Fibroblast of skin of left biceps (primary cell): ENCODE data around the gene ADAMTS2.

Experiments used
- DNase-seq, 2 experiments: peaks; one replicate each; pipeline ENCODE4 v3.0.0-alpha.2; 2013; ENCODE audit warnings: low read depth in 2 of 2

Gene ADAMTS2

DNA sequence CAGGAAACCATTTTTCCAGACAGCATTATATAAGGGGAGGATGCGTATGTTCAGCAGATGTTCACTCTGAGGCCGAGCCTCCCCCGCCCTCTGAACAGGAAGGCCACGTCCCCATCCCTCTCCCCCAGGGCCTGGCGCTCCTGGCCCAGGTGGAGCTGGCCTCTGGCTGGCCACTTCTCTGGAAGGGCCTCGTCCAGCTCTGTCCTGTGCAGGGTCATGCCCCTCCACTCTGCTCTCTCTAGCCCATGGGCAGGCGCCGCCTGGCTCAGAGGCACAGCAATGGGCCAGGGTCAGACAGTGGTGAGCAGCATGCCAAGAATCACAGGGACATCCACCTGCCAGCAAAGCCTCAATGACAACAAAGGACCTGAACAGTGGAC lies 34.2 kb downstream of the ADAMTS2 start:
- no peak for DNase-seq

DNA sequence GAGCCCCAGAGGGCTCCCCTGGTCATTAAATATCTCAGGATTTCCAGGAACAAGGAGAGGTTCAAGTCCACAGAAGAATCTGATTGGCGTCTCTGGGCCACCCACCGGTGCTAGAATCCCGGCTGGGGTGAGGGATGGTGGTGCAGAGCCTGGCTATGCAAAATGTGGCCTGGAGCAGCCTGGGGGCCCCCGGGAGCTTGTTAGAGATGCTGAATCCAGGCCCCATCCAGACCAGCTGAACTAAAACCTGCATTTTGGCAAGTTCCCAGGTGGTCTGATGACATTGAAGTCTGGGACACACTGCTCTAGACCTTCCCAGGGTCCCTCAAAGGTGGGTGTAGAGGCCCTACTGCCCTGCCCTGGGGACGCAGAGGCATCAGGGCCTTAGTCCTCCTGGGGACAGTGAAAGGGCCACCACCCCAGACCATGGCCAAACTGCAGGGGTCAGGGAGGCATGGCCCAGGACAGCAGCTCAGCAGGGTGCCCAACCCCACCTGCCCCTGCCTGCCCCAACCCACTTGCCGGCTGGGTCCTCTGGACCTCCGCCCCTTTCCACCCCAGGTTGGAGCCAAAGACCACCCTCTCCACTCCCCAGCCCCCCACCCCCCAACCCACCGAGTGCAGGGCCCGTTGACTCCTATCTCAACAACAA lies 34.7 kb downstream of the ADAMTS2 start:
- DNase-seq: no peak

DNA sequence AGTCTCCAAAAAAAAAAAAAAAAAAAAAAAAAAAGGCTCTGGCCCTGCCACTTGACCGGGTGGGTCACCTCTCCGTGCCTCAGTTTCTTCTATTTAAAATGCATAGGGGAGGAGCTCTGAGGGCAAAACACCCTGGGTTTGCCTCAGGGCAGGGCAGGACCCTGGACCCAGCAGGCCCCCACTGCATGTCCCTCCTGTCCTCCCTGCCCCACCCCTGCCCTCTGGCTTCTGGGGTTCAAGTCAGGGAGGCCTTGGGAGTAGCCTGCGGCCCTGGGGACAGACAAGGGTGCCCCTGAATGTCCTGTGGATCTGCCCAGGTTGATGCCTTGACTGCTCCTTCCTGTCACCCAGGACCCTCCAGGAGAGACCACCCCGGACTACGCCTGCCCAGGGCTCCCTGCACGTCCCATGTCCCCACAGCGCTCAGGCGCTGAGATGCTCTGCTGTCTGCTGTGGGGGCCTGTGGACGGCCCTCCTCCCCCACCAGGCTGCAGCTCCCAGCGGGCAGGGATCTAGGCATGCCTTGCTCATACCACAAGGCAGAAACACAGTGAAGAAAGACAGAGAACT lies 35.4 kb downstream of the ADAMTS2 start:
- no peak for DNase-seq

DNA sequence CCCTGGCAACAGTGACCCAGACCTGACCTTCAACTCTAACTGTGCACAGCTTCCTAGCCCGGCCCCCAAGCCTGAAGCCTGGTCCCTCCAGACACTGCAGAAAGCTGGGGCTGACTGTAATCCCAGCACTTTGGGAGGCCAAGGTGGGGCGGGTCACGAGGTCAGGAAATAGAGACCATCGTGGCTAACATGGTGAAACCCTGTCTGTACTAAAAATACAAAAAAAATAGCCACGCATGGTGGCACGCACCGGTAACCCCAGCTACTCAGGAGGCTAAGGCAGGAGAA lies 35.9 kb downstream of the ADAMTS2 start:
- DNase-seq: no peak

DNA sequence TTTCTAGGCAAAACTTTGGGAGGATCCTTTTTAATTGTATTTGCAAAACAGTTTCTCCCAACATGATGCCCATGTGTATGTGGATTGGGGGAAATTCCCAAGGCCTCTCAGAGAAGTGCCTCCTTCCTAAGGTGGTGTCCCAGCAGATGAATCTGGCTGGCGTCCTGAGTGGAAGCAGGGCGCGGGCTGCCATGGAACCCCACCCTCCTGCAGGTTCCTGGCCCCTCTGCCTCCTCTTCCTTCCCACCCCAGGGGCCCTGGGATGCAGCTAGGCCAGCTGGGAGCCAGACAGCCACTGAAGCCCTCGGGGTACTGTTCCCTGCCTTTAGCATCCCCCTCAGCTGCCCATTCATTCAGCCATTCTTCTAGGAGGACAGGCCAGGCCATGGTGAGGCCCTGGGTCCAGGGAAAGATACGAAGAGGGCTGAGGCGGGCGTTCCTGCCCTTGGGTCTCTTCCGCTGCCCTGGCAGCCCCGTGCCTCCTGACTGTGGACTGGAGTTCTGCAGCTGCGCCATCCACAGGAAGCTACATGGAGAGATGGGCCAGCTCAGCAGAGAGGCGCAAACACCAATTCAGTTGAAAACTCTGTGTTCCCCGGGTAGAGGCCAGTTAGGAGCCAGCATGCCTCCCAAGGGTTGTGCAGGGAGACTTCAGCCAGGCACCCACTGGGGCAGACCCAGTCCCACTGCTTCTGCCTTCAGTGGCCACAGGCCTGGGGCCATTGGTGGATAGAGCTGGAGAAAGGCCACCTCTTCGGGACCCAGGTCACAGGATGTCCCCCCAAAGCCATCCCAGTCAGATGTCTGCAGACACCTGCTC lies 36.5 kb downstream of the ADAMTS2 start:
- no peak for DNase-seq

DNA sequence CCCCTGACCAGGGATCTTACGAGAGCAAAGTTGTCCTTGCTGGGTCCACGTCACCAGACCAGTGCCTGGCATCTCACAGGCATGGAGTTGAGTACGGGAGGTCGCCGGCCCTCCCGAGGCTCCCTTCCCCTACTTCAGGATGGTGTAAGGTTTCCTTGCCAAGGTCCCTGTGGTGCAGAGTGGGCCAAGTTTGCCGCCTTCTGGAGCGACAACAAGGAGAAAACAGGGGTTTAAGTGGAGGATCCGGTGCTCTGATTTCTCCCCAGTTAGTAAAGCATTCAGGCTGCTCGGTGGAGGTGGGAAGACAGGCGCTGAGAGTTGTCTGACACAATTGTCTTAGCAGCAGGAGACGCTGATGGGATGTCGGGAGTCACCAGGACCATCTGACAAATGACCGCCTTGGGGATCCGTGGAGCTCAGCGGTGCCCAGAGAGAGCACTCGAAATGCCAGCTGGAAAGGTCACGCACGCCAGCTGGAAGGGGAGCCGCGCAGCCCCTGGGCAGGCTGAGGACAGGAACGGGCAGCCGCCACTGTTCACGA lies 37.3 kb downstream of the ADAMTS2 start:
- no peak for DNase-seq

DNA sequence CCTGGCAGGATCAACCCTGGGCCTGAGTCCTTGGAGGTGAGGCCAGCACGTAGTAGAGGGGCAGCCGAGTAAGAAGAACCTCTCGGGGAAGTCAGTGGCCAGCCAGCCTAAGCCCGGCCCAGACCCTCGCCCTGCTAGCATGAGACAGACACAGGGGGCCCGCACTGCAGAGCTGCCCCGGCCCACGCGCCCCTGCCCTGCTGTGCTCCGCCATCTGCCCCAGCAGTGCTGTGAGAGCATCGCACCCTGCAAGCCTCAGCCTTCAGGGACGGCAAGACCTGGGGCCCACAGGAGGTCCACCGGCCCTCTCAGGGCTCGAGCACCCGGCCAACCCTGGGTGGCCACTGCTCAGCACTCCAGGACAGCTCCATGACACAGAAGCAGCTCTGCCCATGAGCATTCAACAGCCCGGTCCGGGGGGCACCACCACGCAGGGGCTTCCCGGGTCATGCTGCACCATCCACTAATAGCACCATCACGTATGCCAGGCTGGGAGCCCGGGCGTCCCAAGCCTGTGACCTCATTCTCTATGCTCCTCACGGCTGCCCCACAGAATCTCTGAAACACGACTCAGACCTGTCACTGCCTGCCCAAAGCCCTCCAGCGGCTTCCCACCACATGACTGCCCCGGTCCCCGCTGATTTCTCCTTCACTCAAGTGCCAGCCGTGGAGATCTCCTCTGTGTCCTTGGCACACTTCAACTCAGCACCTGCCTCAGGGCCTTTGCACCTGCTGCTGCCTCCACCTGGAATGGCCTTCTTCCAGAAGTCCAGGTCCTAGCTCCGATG lies 38.1 kb downstream of the ADAMTS2 start:
- DNase-seq: no peak

DNA sequence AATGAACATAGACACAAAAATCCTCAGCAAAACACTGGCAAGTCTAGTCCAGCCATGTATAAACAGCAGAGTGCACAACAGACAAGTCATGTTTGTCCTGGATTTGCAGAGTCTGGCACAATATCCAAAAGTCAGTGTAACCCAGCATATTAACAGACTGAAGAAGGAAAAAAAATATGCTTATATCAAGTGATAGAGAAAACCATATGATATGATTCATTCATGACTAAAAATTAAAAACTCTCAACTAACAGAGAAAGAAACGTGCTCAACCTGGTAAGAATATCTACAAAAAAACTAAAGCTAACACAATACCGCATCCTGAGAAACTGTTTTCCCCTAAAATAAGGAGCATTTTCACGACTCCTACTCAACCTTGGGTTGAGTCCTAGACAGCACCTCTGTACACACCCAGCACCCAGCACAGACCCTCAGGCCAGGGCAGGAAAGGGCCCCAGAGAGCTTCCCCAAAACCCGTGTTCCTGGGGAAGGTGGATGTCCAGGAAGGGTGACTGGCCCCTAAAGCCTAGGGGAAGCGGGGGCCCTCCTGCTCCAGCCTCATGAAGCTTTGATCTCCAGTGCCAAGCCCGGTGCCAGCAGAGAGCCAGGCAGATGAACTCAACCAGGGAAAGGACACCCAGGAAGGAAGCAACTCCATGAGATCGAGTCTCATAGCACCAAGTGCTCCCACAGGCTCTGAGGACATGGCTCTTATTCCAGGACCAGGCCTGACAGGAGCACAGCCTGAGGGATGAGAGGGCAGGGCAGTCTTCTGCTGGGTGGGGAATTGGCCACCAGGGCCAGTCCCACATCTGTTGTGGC lies 38.9 kb downstream of the ADAMTS2 start:
- DNase-seq: no peak

DNA sequence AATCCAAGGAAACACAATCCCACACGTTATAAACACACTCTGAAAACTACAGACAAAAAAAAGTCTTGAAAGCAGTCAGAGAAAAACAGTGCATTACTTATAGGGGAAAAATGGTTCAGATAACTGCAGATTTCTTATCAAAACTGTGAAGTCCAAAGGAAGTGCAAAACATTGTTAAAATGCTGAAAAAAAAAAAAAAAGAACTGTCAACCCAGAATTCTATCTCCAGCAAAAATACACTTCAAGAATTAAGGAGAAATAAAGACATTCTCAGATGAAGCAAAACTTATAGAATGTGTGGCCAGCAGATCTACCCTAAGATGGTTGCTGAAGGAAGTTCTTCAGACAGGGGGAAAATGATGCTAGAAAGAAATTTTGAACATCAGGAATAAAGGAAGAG lies 40.4 kb downstream of the ADAMTS2 start:
- DNase-seq: no peak

DNA sequence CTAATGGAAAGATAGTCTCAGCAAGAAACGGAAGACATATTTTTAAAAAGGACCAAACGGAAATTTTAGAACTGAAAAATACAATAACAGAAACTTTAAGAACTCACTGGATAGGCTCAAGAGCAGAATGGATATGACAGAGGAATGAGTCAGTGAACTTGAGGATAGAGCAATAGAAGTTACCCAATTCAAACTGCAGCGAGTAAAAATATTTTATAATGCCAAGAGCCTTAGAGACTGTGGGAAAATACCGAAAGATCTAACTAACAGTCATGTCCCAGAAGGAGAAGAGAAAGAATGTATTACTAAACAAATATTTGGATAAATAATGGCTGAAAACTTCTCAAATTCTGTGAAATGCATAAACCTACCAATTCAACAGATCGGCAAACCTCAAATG lies 40.8 kb downstream of the ADAMTS2 start:
- DNase-seq: peak; percentile 51 to 60

DNA sequence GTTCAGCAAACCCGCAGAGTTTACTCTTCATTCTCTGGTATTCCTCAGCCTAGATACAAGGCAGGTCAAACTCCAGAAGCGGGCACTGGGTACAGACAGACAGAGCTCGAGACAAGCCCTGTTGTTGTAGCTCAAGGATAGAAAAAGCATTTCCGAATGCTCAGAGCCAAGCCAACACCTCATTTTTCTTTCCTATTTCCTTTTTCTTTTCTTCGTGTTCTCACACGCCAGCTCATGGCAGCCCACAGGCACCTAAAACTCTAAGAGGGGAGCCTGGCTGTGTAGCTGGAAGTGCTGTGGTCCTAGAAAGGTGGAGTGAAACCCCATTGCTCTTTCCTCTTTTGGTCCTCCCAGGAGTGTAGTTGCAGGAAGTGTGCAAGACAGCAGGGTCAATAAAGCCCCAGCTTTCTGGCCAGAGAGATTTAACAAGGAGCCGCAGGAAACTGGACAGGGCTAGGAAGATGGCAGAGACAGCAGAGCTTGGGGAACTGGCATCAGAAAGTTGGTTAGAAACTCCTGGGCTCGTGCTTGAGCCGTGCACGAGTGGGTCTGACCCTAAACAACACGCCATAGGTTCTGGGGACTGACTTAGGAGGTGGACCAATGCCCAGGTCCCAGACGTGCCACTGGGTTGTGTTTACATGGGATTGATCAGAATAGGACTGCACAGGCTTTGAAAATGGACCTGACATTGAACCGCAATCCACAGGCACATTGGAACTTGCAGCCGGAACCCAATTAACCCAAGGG lies 41.6 kb downstream of the ADAMTS2 start:
- no peak for DNase-seq

DNA sequence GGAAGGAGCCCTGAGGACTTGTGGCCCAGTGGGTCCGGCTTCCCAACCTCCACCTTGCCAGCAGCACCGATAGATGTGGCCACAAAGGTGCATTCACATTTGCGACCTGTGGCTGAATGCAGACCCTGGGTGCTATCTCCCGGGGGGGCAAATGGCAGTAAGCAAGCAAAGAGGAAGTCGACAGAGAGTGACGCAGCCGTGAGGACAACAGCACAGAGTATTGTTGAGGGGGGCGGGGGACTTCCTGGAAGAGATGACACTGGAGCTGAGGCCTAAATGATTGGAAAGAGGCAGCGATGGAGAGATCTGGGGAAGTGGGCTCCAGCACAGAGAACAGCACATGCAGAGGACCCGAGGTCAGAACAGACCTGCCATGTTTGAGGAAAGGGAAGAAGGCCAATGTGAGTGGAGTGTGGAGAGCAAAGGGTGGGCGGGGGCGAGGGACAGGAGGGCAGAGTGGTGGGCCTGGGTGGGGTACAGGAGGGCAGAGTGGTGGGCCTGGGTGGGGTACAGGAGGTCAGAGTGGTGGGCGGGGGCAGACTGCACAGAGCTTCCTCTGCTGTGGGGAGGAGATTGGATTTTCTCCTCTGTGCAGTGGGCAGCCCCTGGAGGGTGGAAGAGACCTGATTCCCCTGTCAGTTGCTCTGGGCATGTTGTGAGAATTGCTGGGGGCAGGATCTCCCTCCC lies 42.6 kb downstream of the ADAMTS2 start:
- no peak for DNase-seq

DNA sequence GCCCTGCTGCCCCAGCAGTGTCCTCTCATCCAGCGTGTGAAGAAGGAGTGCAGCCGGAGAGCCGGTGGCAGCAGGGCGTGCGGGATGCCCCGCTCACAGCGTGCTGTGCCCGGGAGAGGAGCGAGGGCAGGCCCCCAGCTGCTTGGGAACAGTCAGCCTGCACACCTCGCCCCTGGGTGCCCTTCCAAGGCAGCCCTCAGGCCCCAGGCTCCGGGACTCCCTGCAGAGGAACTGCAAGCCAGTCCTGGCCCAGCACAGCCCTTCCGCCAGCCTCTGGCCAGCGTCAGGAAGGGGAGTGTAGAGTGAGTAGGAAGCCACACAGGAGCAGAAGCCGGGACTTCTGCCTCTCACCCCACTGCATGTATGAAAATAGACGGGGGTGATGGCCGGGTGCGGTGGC lies 43.5 kb downstream of the ADAMTS2 start:
- DNase-seq: no peak

DNA sequence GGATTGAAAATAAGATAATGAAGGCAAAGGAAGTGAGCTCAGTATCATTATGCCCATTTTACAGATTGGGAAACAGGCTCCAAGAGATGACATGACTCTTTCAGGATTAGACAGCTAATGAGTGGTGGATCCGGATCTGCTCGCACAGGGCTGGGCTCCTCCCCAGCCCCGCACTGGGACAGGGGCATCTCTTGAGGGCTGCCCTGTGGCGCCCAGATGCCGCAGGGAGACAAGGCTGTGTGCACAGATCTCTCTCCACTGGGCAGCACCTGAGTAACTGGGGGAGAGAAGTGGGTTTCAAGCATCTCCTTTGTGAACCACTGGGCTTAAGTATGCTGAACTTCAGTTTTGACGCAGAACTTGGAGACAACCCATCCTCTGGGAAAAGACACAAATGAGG lies 43.9 kb downstream of the ADAMTS2 start:
- DNase-seq: no peak

DNA sequence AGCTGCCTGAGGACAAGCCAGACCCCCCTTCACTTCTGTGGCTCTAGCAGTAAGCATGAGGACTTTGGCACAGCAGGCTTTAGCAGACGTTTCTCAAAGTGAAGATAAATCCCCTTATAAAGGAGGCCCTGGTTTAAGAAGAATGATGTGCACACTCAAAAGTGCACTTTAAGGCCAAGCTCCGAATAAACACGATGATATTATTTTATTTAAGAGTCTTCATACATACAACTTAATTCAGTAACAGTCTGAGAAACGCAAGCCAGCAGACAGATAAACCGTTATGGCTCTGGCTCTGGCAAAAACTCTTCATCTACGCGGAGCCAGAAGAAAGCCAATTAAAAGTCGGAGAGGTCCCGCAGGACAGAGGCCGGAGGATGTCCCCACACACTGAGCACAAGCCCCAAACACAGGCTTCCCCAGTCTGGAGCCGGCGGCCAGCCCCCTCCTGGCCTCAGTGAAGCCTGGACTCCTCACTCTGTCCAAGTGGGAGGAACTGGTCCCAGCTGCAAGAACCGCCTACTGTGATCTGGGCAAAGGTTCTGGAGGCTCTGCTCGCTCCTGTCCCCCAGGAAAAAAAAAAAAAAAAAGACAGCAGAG lies 44.6 kb downstream of the ADAMTS2 start:
- DNase-seq: no peak

DNA sequence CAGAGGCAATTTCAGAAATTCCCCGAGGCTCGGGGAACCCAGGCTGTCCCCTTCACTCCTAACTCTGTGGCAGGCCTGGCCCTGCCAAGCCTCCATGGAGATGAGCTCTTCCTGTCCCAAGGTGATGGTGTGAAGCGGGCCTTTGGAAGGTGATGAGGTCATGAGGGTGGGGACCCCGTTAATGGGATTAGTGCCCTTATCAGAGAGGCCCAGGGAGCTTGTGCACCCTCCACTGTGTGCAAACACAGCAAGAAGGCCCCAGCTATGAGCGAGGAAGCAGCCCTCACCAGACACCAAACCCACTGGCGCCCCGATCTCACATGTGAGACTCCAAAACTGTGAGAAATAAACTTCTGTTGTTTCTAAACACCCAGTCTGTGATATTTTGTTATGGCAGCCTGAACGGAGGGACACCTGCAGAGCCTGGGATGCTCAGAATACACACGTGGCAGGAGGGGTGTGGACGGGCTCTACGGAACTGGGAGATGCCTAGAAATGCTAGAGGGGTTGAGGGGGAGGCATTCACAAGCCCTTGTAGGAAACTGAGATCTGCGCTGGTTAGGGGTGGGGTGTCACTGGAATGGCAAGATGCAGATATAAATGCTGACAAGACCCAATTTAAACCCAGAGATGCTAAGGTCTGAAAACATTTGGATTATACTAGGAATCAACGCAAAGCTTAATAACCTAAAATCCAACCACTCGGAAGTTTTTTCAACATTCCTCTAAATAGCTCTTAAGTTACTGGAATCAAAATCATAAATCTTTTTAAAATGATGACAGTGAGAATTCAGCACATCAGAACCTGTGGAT lies 46.9 kb downstream of the ADAMTS2 start:
- no peak for DNase-seq

DNA sequence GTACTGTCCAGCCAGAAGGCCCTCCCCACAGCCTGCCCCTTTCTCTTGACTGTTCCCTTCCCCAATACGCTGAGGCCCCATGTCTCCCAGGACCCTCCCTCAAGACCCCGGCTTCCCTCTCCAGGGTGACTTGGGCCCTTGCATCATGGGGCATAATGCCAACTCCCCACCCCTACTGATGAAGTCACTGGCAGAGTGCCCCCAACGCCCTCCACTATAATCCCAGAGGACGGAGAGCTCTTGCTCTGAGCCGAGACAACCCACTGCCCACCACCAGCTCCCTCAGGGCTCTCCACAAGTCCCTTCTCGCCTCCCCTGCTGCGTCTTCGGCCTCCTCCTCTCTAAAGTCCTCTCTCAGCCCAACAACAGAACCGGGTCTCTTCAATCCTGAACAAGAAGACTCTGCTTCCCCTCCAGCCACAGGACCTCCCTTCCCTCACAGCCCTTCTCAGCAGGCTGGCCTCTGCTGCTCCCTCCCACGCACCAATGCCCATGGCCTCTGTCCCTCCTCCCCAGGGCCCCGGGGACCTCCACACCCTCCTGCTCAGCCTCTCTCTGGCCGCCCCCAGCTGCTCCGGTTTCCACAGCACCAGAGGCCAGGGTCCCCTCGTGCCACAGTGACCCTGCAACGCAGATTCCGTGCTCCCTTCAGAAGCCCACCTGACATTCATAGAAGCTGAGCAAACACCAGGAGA lies 47.6 kb downstream of the ADAMTS2 start:
- DNase-seq: no peak

DNA sequence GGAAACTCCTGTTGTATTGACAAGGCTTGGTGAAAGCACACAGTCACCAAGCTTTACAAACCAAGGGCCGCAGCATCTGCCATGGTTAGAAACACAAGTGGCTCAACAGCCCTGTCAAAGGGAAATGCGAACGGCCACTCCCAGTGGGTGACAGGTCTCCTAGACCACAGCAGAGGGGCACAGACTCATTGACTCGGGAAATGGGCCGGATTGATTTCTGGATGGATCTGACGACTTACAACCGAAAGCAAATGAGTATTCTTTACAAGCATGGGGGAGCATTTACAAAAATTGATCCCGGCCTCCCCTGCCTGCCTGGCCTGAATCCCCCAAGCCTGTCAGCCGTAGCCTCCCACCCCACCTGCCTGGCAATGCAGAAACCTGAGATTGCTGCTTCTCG lies 48.2 kb downstream of the ADAMTS2 start:
- DNase-seq: no peak
